Measurements from ENCODE around the gene HES1.
"Not testable (repeated sequence)": the region's sequence is repeated elsewhere in the genome, so short reads cannot be mapped to it uniquely, and the experiment has no call there.

HES1 gene

GRCh38 chr3:194139814-194140391 lies 4.0 kb downstream of the HES1 start:
- in situ Hi-C loops (cut with MboI; ENCODE audit: low sequenced_read_pairs): no loop called here

DNA sequence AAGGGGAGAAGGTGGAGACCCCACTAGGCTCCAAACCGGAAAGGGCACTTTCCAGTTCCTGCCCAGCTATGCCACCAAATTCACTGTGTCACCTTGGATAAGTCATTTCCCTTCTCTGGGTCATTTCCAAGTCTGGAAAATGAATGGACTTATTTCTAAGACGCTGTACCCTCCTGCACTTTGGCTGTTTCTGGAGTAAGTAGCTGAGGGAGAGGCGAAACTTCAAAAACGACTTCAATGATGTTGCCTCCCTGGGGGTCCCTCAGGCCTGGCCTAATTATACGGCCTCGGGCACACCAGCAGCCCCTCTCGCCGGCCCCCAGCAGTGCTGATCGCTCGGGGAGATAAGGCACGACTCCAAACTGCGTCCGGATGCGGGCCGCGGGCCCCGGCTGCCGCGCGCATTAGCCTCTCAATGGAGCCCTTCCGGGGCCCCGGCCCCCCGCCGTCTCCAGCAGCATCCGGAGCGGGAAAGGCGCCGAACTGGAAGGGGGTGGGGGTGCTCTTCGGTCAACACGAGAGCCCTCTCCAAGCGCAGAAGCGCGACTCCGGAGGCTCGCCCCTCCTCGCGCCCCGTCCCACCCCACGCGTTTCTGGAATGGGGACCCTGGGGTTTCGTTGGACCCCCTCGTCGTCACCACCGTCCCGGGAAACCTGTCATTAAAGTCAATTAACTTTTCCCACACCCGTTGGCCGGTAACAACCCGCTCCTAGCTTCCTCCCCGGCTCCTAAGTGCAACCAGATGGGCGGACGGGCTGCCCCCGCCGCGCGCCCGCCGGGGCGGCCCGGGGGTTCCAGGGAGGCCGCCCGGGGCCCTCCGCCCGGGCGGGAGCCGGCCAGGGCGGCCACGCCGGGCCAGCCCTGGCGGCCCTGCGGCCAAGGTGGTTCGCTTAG lies 4.8 kb downstream of the HES1 start:
- in situ Hi-C loops (cut with MboI; ENCODE audit: low sequenced_read_pairs): no loop called here

GRCh38 chr3:194141415-194142155 lies 5.6 kb downstream of the HES1 start:
- in situ Hi-C loops (cut with MboI; ENCODE audit: low sequenced_read_pairs): no loop called here

- in situ Hi-C loops (cut with MboI; ENCODE audit: low sequenced_read_pairs): no loop called here
Measured at GRCh38 chr3:194142156-194142910, 6.4 kb downstream of the HES1 start.

GRCh38 chr3:194145702-194146101 lies 9.8 kb downstream of the HES1 start:
- in situ Hi-C loops (cut with MboI; ENCODE audit: low sequenced_read_pairs): no loop called here

DNA sequence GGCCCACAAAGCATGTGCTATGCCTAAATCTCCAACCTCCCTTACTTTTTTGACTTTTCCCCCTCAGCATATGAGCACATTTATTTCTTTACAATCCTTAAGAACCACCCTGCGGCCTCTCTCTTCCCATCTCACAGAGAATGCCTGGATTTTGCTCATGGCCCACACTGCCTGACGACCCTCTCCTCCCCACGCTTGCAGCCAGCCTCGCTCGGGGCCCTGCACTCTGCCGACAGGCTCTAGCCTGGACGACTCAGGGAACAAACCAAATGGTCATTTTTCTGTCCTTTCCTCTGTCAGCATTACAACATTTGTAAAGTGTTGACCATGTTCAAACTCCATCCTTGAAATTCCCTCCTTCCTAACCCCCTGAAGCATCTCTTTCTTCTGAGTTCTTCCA lies 11.7 kb downstream of the HES1 start:
- in situ Hi-C loops (cut with MboI; ENCODE audit: low sequenced_read_pairs): no loop called here

DNA sequence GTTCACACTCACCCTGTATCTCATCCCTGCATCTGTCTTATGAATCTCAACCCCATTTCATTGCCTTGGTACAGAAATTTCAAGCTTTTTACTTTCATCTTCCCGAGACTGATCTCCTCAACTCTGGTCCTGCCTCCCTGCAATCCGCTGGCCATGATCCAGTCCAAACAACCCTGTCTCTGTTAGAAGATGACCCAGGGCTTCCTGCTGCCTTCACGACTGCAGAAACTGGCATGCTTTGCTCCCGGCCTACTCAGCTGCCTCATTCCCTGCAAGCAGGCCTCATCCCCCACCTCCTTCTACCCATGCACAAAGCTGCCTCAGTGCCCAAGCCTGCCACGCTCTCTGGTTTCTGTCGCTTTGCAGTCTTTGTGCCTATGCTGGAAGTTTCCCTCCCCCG lies 12.4 kb downstream of the HES1 start:
- in situ Hi-C loops (cut with MboI; ENCODE audit: low sequenced_read_pairs): no loop called here

- in situ Hi-C loops (cut with MboI; ENCODE audit: low sequenced_read_pairs): no loop called here
Measured at GRCh38 chr3:194150252-194150934, 14.4 kb downstream of the HES1 start.

- in situ Hi-C loops (cut with MboI; ENCODE audit: low sequenced_read_pairs): not testable (repeated sequence)
Measured at GRCh38 chr3:194150935-194151302, 15.0 kb downstream of the HES1 start.

DNA sequence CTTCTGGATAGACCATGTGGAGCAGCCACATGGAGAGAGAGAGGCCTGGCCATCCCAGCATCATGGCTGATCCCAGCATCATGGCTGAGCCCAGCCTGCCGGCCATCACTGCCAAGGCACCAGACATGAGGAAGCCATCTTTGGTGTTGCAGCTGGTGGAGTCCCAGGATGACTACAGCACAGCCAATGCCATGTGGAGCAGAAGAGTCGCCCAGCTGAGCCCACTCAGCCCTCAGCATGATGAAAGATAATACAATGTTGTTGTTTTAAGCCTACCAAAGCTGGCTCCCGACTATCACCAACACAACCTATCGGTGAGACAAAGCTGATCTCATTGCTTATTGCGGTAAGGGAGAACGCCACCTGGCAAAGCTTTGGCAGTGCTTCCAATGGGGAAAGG lies 18.4 kb downstream of the HES1 start:
- in situ Hi-C loops (cut with MboI; ENCODE audit: low sequenced_read_pairs): no loop called here

GRCh38 chr3:194156095-194156494 lies 20.1 kb downstream of the HES1 start:
- in situ Hi-C loops (cut with MboI; ENCODE audit: low sequenced_read_pairs): no loop called here

- in situ Hi-C loops (cut with MboI; ENCODE audit: low sequenced_read_pairs): no loop called here
Measured at GRCh38 chr3:194158942-194159439, 23.0 kb downstream of the HES1 start.

- in situ Hi-C loops (cut with MboI; ENCODE audit: low sequenced_read_pairs): no loop called here
Measured at GRCh38 chr3:194160158-194160557, 24.2 kb downstream of the HES1 start.

GRCh38 chr3:194161131-194162045 lies 25.4 kb downstream of the HES1 start:
- in situ Hi-C loops (cut with MboI; ENCODE audit: low sequenced_read_pairs): no loop called here

DNA sequence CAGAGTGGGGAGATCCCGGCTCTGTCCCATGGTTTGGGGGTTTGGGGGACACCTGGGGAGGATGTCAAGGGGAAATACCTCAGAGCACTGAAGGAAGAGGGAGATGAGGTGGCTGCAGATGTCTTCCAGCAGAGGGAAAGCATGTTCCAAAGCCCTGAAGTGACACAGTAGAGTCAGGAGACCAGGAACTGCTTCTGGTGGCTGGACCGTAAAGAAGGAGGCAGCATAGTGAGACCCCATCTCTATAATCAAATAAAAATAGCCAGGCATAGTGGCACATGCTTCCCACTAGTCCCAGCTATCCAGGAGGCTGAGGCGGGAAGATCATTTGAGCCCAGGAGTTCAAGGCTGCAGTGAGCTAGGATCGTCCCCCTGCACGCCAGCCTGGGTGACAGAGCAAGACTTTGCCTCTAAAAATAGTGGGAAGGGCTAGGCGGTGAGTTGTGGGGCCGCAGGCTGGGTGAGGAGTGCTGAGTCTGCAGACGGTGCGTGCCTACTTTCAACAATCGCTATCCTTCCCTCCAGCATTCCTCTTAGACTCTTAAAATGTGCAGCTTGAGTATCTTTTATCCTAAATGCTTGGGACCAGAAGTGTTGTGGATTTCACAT lies 26.2 kb downstream of the HES1 start:
- in situ Hi-C loops (cut with MboI; ENCODE audit: low sequenced_read_pairs): no loop called here

DNA sequence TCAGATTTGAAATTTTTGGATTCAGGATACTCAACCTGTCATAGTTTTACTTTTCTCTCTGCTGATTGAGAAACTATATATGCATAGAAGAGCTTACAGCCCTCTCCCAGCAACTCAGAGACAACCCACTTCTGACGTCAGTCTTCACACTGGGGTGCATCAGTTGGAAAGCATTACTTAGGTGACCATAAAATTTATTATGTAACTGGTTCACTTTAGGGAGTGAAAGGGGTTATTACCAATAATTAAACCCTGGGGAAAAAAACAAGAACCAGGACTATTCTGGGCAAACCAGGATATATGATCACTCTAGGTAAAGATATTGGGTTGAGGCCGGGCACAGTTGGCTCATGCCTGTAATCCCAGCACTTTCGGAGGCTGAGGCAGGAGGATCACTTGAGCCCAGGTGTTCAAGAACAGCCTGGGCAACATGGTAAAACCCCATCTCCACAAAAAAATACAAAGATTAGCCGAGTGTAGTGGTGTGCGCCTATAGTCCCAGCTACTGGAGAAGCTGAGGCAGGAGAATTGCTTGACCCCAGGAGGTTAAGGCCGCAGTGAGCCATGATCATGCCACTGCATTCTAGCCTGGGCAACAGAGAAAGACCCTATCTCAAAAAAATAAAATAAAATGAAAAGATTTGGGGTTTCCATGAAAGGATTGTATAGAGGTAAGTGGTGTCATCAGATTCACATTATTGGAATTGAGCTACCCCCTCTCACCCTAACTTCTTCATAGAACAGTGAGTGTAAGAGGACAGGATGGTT lies 27.1 kb downstream of the HES1 start:
- in situ Hi-C loops (cut with MboI; ENCODE audit: low sequenced_read_pairs): no loop called here

DNA sequence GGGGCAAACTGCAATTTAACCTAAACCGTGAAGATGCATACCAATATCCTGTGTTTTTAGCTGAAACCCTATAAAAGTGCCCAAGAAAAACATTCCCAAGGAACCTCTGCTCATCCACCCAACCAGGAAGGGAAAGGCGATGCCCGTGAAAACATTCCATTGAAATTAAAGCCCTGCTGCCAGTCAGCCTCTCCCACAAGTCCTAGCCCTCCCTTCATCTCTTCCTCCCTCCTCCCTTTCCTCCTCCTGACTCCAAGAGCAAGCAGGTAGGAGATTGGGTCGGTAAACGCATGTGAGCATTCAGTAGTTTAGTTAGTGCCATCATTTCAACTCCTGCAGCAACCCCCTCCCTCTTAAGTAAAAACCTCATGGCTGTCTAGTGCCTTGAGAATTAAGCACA lies 27.7 kb downstream of the HES1 start:
- in situ Hi-C loops (cut with MboI; ENCODE audit: low sequenced_read_pairs): no loop called here

GRCh38 chr3:194164861-194165260 lies 28.9 kb downstream of the HES1 start:
- in situ Hi-C loops (cut with MboI; ENCODE audit: low sequenced_read_pairs): no loop called here
